HFF-Myc (cell line): ENCODE results near the gene EEF1A2.

Source experiments
- DNase-seq: peaks from one replicate; pipeline ENCODE4 v3.0.0-alpha.2; 2011; ENCODE audit warnings: low read depth; ENCODE audit errors: extremely low read depth
- H3K4me3 ChIP-seq: replicated peaks from 2 replicates; pipeline ENCODE4 v1.5.1; 2011; ENCODE audit warnings: low read depth, mild to moderate bottlenecking, control low read depth, low read length
- CTCF ChIP-seq: IDR thresholded peaks from 2 replicates; pipeline ENCODE4 v1.5.1; 2012; ENCODE audit warnings: mild to moderate bottlenecking, low read depth, low read length, control low read depth; ENCODE audit errors: missing control alignments

Gene EEF1A2

GRCh38 chr20:63456429-63457284 lies 42.2 kb downstream of the EEF1A2 start:
- H3K4me3 ChIP-seq, result no peak overlapping the region
- TF ChIP-seq CTCF, result no peak
- no peak for DNase-seq

GRCh38 chr20:63455568-63455859 lies 43.4 kb downstream of the EEF1A2 start:
- no peak for TF ChIP-seq CTCF
- H3K4me3 ChIP-seq, result no peak overlapping the region
- DNase-seq, result no peak

- DNase-seq, result no peak
Measured at GRCh38 chr20:63454731-63455567, 43.9 kb downstream of the EEF1A2 start.

GRCh38 chr20:63452821-63453523 lies 45.9 kb downstream of the EEF1A2 start:
- no peak overlapping the region for H3K4me3 ChIP-seq
- no peak for TF ChIP-seq CTCF
- no peak for DNase-seq

More at GRCh38 chr20:63454731-63455567, 43.9 kb downstream of the EEF1A2 start:
- no peak for TF ChIP-seq CTCF
- no peak overlapping the region for H3K4me3 ChIP-seq

GRCh38 chr20:63452341-63452740 lies 46.5 kb downstream of the EEF1A2 start:
- TF ChIP-seq CTCF, result no peak
- H3K4me3 ChIP-seq, result no peak overlapping the region
- DNase-seq, result no peak

- TF ChIP-seq CTCF, result no peak
- no peak for DNase-seq
- no peak overlapping the region for H3K4me3 ChIP-seq
Measured at GRCh38 chr20:63451821-63452220, 47.1 kb downstream of the EEF1A2 start.
